Endothelial cell of umbilical vein (primary cell): ENCODE data around the gene ZNF555. TPM values are rescaled to one million over a fixed set of nuclear protein-coding genes. Genes with fewer than 3 reads are reported as not detected.

Experiments used
- BruUV-seq: library from RNA; stranded (reverse); fragments of 400-500 nt; replicated peaks from 2 replicates; lab custom pipeline; 2021; lab: Mats Ljungman, UMichigan
- CTCF ChIA-PET: fragments of 300-600, 350-600 bp; sonication (Branson Sonifier 250); formaldehyde crosslinking; loops from one replicate; lab custom pipeline; 2021; ENCODE audit warnings: antibody characterized with exemption, inconsistent platforms; lab: Charles Lee
- POLR2A ChIA-PET: fragments of 300-600, 350-600 bp; sonication (Branson Sonifier 250); formaldehyde crosslinking; loops from one replicate; lab custom pipeline; 2021; ENCODE audit warnings: antibody characterized with exemption, inconsistent platforms; lab: Charles Lee
- DNase-seq: peaks from one replicate; pipeline ENCODE4 v3.0.0-alpha.2; 2011; ENCODE audit warnings: low read depth, low spot score
- FAIRE-seq: peaks from 2 replicates; lab custom pipeline; 2011; peaks lifted over from hg19 to GRCh38; lab: Jason Lieb, UNC
- H2AFZ ChIP-seq: 2 replicates; pipeline ENCODE4 v1.6.0; 2012; ENCODE audit warnings: low read depth, low read length, control low read depth, inconsistent platforms
- H3K27ac ChIP-seq: 2 replicates; pipeline ENCODE4 v1.5.1; 2011; ENCODE audit warnings: low read depth, mild to moderate bottlenecking, control low read depth, low read length, moderate library complexity; ENCODE audit not compliant: insufficient read depth
- H3K27me3 ChIP-seq, 2 experiments: 2 replicates each; pipeline versions ENCODE4 v1.6.0 to v1.6.1; 2011; ENCODE audit warnings: low read length in 2 of 2, mixed read lengths in 1 of 2; ENCODE audit not compliant: control insufficient read depth in 2 of 2, insufficient read depth in 2 of 2
- H3K36me3 ChIP-seq, 2 experiments: 2 replicates in 1 of 2; 3 replicates in 1 of 2; pipeline ENCODE4 v1.5.1; 2011; ENCODE audit warnings: low read length in 2 of 2, mild to moderate bottlenecking in 1 of 2, moderate library complexity in 1 of 2; ENCODE audit not compliant: control insufficient read depth in 2 of 2, insufficient read depth in 2 of 2; ENCODE audit errors: extremely low read depth in 1 of 2
- H3K4me1 ChIP-seq: 3 replicates; pipeline ENCODE4 v1.5.1; 2011; ENCODE audit warnings: mild to moderate bottlenecking, low read length; ENCODE audit not compliant: control insufficient read depth, insufficient read depth; ENCODE audit errors: extremely low read depth
- H3K4me2 ChIP-seq: 2 replicates; pipeline ENCODE4 v1.6.1; 2011; ENCODE audit warnings: low read length, control low read depth, mixed read lengths; ENCODE audit not compliant: insufficient read depth
- H3K4me3 ChIP-seq, 3 experiments: fragments of 200-600 bp in 1 of 3; sonication (generic), shearing (Covaris generic) in 1 of 3; replicated peaks in 1 of 3; 2 replicates each; pipeline ENCODE4 v1.5.1; 2011 to 2016; ENCODE audit warnings: control low read depth in 3 of 3, low read length in 3 of 3, mild to moderate bottlenecking in 2 of 3, inconsistent platforms in 1 of 3, low read depth in 1 of 3, moderate library complexity in 1 of 3; ENCODE audit not compliant: insufficient read depth in 1 of 3
- H3K79me2 ChIP-seq: 2 replicates; pipeline ENCODE4 v1.6.0; 2012; ENCODE audit warnings: low read length, inconsistent platforms; ENCODE audit not compliant: control insufficient read depth, insufficient read depth
- H3K9ac ChIP-seq: replicated peaks from 2 replicates; pipeline ENCODE3; 2011; ENCODE audit warnings: low read length, control low read depth; ENCODE audit not compliant: insufficient read depth; ENCODE audit errors: extremely low read depth
- H3K9me1 ChIP-seq: replicated peaks from 3 replicates; pipeline ENCODE4 v1.6.0; 2011; ENCODE audit warnings: mild to moderate bottlenecking, low read length; ENCODE audit not compliant: control insufficient read depth, insufficient read depth; ENCODE audit errors: extremely low read depth
- H3K9me3 ChIP-seq: replicated peaks from 2 replicates; pipeline ENCODE4 v1.5.1; 2012; ENCODE audit warnings: low read length, inconsistent platforms; ENCODE audit not compliant: control insufficient read depth, insufficient read depth
- H4K20me1 ChIP-seq: replicated peaks from 2 replicates; pipeline ENCODE3; 2011; ENCODE audit warnings: mild to moderate bottlenecking, low read length; ENCODE audit not compliant: control insufficient read depth, insufficient read depth; ENCODE audit errors: extremely low read depth
- EZH2 ChIP-seq: IDR thresholded peaks from 2 replicates; pipeline ENCODE4 v1.6.1; 2012; ENCODE audit warnings: borderline replicate concordance, low read depth, mild to moderate bottlenecking, moderate library complexity, low read length, inconsistent platforms; ENCODE audit not compliant: severe bottlenecking
- FOS ChIP-seq: IDR thresholded peaks from 2 replicates; pipeline ENCODE4 v1.6.1; 2011; ENCODE audit warnings: mild to moderate bottlenecking, low read length, moderate library complexity, borderline replicate concordance; ENCODE audit not compliant: insufficient read depth
- GATA2 ChIP-seq: IDR thresholded peaks from 2 replicates; pipeline ENCODE4 v1.7.0; 2011; ENCODE audit warnings: low read depth, mild to moderate bottlenecking, moderate library complexity, mixed read lengths, low read length; ENCODE audit not compliant: insufficient read length, insufficient read depth
- JUN ChIP-seq: IDR thresholded peaks from 2 replicates; pipeline ENCODE4 v1.6.1; 2011; ENCODE audit warnings: borderline replicate concordance, low read depth; ENCODE audit not compliant: insufficient read length, insufficient read depth
- MYC ChIP-seq: IDR thresholded peaks from one replicate; pipeline ENCODE4 v1.6.1; 2011; ENCODE audit warnings: mild to moderate bottlenecking, low read depth, low read length
- POLR2A ChIP-seq: IDR thresholded peaks from 2 replicates; pipeline ENCODE4 v1.6.1; 2012; ENCODE audit warnings: low read depth, mild to moderate bottlenecking, control low read depth, low read length
- POLR2AphosphoS5 ChIP-seq: IDR thresholded peaks from 2 replicates; pipeline ENCODE4 v1.6.1; 2012; ENCODE audit warnings: low read depth, mild to moderate bottlenecking, control low read depth, low read length, moderate library complexity; ENCODE audit not compliant: insufficient read depth
- dilution Hi-C: fragments of 300-500 bp; cut with MboI; formaldehyde crosslinking; loops from one replicate; pipeline ENCODE4 v1.15.0; 2019; ENCODE audit warnings: low sequenced_read_pairs; ENCODE audit not compliant: extremely low pct_ligation_motif_present
- intact Hi-C: fragments of 100-400 bp; cut with micrococcal nuclease; formaldehyde crosslinking; loops from one replicate; pipeline ENCODE4 v1.10.0; 2022
- polyA plus RNA-seq, 4 experiments: library from polyadenylated mRNA; depleted of rRNA in 3 of 4; stranded (reverse) in 3 of 4; unstranded in 1 of 4; fragments of >200 nt; gene quantifications; 2 replicates each; pipeline versions ENCODE4 v1.2.1 to v1.2.3, GENCODE V29; 2011 to 2012; ENCODE audit warnings: missing spikeins in 1 of 4
- total RNA-seq: library from RNA; stranded (reverse); gene quantifications from 2 replicates; pipeline ENCODE4 v1.2.3, GENCODE V29; 2021
- TF ChIP-seq, protein P1 (sequence below), 2 donors: IDR thresholded peaks; 1 replicate in 1 of 2; 2 replicates in 1 of 2; pipeline ENCODE4 v1.5.1; 2011; ENCODE audit warnings: low read length in 2 of 2, mild to moderate bottlenecking in 2 of 2, moderate library complexity in 2 of 2, control low read depth in 1 of 2, inconsistent platforms in 1 of 2, low read depth in 1 of 2; ENCODE audit not compliant: insufficient read depth in 1 of 2; ENCODE audit errors: extremely low read depth in 1 of 2
- TF ChIP-seq, protein P2 (sequence below): IDR thresholded peaks from 2 replicates; pipeline ENCODE4 v1.6.1; 2011; ENCODE audit not compliant: insufficient read depth, insufficient read length

ZNF555 gene
- total and polyA plus RNA-seq, 2 donors (not counting 3 experiments of a cell fraction or from before 2014, with no cell fraction given), result 1.6 to 5.4 TPM

DNA sequence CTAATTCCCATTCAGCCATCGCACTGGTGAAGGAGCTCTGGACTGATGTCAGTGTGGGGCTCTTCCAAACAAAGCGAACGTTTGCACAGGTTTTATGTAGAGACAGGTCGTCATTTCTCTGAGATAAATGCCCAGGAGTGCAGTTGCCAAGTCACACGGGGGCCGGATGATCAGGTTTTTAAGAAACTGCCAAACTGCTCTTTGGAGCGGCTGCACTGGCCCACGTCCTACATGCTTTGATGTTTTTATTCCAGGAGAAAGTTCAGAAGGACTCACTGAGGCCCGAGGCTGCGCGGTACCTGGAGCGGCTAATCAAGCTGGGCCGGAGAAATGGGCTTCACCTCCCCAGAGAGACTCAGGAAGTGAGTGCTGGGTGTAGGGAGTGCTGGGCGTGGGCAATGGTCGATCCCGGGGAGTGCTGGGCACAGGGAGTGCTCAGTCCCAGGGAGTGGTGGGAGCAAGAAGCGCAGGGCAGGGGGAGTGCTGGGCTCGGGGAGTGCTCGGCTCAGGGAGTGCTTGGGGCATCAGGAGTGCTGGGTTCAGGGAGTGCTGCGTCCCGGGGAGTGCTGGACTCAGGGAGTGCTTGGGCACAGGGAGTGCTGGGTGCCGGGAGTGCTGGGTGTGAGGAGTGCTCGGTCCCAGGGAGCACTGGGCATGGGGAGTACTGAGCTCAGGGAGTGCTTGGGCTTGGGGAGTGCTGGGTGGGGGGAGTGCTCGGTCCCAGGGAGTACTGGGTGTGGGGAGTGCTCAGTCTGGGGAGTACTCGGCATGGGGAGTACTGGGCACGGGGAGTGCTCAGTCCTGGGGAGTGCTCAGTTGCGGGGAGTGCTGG lies 45.2 kb upstream of the ZNF555 start:
- no TSS peak for BruUV-seq
- H3K9ac ChIP-seq, result no peak overlapping the region
- no peaks in the 10 kb centered on the region for H3K9me1 ChIP-seq
- H3K36me3 ChIP-seq, result peaks cover 7 to 11% of the 10 kb centered on the region in 2 experiments
- POLR2A ChIA-PET, result no interaction called here
- intact Hi-C loops (no loop called here), dilution Hi-C loops (no loop called here)
- H3K4me1 ChIP-seq, result no peaks in the 10 kb centered on the region
- H3K27ac ChIP-seq, result no peak overlapping the region
- H3K9me3 ChIP-seq, result no peaks in the 10 kb centered on the region
- FAIRE-seq, result no peak
- DNase-seq, result no peak
- no peak overlapping the region for H3K4me3 ChIP-seq
- H2AFZ ChIP-seq, result no peak overlapping the region
- H4K20me1 ChIP-seq, result no peaks in the 10 kb centered on the region
- H3K27me3 ChIP-seq, result no peaks in the 10 kb centered on the region
- no peak overlapping the region for H3K4me2 ChIP-seq
- no peaks in the 10 kb centered on the region for H3K79me2 ChIP-seq
- TF ChIP-seq GATA2 (no peak), POLR2A (no peak)
- CTCF ChIA-PET, result no interaction called here

DNA sequence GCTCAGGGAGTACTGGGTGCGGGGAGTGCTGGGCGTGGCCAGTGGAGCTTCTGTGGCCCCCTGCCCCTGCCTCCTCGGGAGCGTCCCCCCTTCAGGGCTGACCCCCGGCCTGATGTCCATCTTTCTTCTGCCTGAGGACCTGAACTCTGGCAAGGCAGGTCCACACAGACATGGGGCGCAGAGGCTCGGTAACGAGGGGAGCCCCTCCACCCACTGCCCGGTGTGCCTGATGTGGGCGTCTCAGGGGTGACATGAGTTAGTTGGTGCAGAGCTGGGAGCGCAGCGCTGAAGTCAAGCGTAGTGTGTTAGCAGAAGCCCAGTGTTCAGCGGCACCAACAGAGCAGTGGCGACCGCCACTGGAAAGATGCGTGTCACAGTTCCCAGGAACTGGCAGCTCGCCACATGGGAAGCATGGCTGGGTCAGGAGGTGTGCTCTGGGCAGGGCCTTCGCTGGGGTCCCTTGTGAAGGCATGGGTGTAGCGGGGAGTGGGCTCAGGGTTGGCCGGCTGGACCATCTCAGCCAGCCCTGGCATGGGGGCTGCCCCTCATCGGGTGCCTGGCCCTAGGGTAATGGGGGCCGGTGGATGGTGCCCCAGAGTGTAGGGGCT lies 44.5 kb upstream of the ZNF555 start:
- TF ChIP-seq POLR2A (no peak), FOS (no peak), GATA2 (no peak), JUN (no peak), POLR2AphosphoS5 (no peak), MYC (no peak), EZH2 (no peak)
- TF ChIP-seq, protein P1, sequence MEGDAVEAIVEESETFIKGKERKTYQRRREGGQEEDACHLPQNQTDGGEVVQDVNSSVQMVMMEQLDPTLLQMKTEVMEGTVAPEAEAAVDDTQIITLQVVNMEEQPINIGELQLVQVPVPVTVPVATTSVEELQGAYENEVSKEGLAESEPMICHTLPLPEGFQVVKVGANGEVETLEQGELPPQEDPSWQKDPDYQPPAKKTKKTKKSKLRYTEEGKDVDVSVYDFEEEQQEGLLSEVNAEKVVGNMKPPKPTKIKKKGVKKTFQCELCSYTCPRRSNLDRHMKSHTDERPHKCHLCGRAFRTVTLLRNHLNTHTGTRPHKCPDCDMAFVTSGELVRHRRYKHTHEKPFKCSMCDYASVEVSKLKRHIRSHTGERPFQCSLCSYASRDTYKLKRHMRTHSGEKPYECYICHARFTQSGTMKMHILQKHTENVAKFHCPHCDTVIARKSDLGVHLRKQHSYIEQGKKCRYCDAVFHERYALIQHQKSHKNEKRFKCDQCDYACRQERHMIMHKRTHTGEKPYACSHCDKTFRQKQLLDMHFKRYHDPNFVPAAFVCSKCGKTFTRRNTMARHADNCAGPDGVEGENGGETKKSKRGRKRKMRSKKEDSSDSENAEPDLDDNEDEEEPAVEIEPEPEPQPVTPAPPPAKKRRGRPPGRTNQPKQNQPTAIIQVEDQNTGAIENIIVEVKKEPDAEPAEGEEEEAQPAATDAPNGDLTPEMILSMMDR (IDR thresholded peaks at IDR 0.05; ENCODE audit: extremely low read depth in 1 of 2, insufficient read depth in 1 of 2, low read depth in 1 of 2, low read length in 2 of 2), result no peak
- TF ChIP-seq, protein P2, sequence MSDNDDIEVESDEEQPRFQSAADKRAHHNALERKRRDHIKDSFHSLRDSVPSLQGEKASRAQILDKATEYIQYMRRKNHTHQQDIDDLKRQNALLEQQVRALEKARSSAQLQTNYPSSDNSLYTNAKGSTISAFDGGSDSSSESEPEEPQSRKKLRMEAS, result no peak
- Histone ChIP-seq H4K20me1 (no peaks in the 10 kb centered on the region), H3K36me3 (peaks cover 6 to 11% of the 10 kb centered on the region in 2 experiments), H3K4me2 (no peak overlapping the region), H3K9me1 (no peaks in the 10 kb centered on the region), H3K4me1 (no peaks in the 10 kb centered on the region), H3K27ac (no peak overlapping the region), H3K9me3 (no peaks in the 10 kb centered on the region), H2AFZ (no peak overlapping the region), H3K27me3 (no peaks in the 10 kb centered on the region), H3K4me3 (no peak overlapping the region), H3K79me2 (peaks cover under 1% of the 10 kb centered on the region), H3K9ac (no peak overlapping the region)
- DNase-seq (no peak), FAIRE-seq (no peak)
- intact Hi-C loops, result no loop called here
- ChIA-PET CTCF (no interaction called here), POLR2A (no interaction called here)
- dilution Hi-C loops, result no loop called here
- BruUV-seq, result no TSS peak
